GM10266 (cell line): Measurements from ENCODE around the gene RBM14.

ENCODE experiments used
- DNase-seq: peaks from one replicate; pipeline ENCODE4 v3.0.0; 2012; ENCODE audit errors: extremely low spot score
- TF ChIP-seq, protein P1 (sequence below): IDR thresholded peaks from 2 replicates; pipeline ENCODE4 v1.5.1; 2012; ENCODE audit warnings: mild to moderate bottlenecking, low read depth; ENCODE audit not compliant: control insufficient read depth, insufficient read depth; ENCODE audit errors: missing control alignments

Gene RBM14

DNA sequence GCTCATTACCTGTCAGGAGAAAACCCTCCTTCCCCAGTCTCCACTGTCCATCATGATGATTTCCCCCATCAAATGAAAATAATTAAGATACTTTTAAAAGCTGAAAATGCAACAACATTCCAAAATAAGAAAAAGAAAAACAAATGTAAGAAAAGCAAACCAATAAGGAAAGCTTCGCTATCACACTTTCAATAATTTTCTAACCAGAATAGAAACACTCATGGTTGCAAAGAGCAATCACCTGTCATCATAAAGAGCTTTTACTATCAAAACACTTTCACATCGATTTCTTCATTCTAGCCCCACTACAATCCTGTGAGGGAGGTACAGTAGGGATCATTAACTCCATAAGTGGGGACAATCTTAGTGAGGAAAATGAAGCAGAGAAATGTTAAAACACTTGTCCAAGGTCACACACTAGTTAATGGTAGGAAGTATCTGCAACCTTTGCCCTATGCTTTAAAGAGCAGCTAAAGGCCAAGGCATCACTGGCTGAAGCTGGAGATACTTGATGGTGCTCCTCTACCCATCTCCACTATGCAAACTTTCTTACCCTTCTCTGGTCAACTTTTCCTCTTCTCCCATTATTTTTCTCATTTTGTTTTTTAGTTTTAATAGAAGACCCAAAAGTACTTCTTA is 58.7 kb downstream of the RBM14 start:
- TF ChIP-seq, protein P1, sequence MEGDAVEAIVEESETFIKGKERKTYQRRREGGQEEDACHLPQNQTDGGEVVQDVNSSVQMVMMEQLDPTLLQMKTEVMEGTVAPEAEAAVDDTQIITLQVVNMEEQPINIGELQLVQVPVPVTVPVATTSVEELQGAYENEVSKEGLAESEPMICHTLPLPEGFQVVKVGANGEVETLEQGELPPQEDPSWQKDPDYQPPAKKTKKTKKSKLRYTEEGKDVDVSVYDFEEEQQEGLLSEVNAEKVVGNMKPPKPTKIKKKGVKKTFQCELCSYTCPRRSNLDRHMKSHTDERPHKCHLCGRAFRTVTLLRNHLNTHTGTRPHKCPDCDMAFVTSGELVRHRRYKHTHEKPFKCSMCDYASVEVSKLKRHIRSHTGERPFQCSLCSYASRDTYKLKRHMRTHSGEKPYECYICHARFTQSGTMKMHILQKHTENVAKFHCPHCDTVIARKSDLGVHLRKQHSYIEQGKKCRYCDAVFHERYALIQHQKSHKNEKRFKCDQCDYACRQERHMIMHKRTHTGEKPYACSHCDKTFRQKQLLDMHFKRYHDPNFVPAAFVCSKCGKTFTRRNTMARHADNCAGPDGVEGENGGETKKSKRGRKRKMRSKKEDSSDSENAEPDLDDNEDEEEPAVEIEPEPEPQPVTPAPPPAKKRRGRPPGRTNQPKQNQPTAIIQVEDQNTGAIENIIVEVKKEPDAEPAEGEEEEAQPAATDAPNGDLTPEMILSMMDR = no peak
- DNase-seq = no peak

- TF ChIP-seq, protein P1 = no peak
- no peak for DNase-seq
Measured at GRCh38 chr11:66676282-66676919, 60.0 kb downstream of the RBM14 start.
